T-cell (primary cell): ENCODE results near the gene GLCCI1. TPM values are rescaled to one million over a fixed set of nuclear protein-coding genes. Genes with fewer than 3 reads are reported as not detected.

Experiments
- ATAC-seq, 4 experiments: fragments of 200-7000 bp in 3 of 4; fragments of 150-1000 bp in 1 of 4; cut with Tn5 transposase; replicated peaks in 1 of 4; 1 replicate in 3 of 4; 2 replicates in 1 of 4; pipeline ENCODE4 v1.10.0; 2021; ENCODE audit warnings: moderate library complexity in 3 of 4, mild to moderate bottlenecking in 2 of 4, moderate number of reproducible peaks in 1 of 4
- CTCF ChIA-PET, 2 donors: fragments of 300-600 bp; sonication (Branson Sonifier 250); formaldehyde crosslinking; loops; one replicate each; lab custom pipeline; 2022; ENCODE audit warnings: antibody characterized with exemption in 2 of 2; lab: Charles Lee
- POLR2A ChIA-PET, 2 donors: fragments of 300-600 bp; sonication (Branson Sonifier 250); formaldehyde crosslinking; loops; one replicate each; lab custom pipeline; 2022; ENCODE audit warnings: antibody characterized with exemption in 2 of 2; lab: Charles Lee
- DNase-seq, 35 experiments: peaks; one replicate each; pipeline versions ENCODE4 v3.0.0 to v3.0.0-alpha.2; 2013 to 2023
- H3K27ac ChIP-seq: one replicate; pipeline ENCODE4 v1.5.1; 2013; ENCODE audit warnings: low read length
- H3K27me3 ChIP-seq, 2 experiments: replicated peaks in 1 of 2; 1 replicate in 1 of 2; 2 replicates in 1 of 2; pipeline versions ENCODE4 v1.6.1 to v1.7.0; 2013; ENCODE audit warnings: low read length in 1 of 2, mixed read lengths in 1 of 2; ENCODE audit not compliant: control insufficient read depth in 2 of 2, insufficient read depth in 2 of 2; ENCODE audit errors: extremely low read depth in 1 of 2
- H3K36me3 ChIP-seq, 2 donors: 1 replicate in 1 of 2; 2 replicates in 1 of 2; pipeline versions ENCODE4 v1.6.1 to v1.7.0; 2013; ENCODE audit warnings: low read length in 1 of 2; ENCODE audit not compliant: control insufficient read depth in 2 of 2, insufficient read depth in 1 of 2; ENCODE audit errors: extremely low read depth in 1 of 2
- H3K4me1 ChIP-seq, 2 experiments: 1 replicate in 1 of 2; 2 replicates in 1 of 2; pipeline versions ENCODE4 v1.6.1 to v1.7.0; 2013; ENCODE audit warnings: low read length in 2 of 2, mixed read lengths in 1 of 2; ENCODE audit not compliant: insufficient read depth in 2 of 2, control insufficient read depth in 1 of 2; ENCODE audit errors: extremely low read depth in 1 of 2
- H3K4me3 ChIP-seq, 2 donors: 1 replicate in 1 of 2; 2 replicates in 1 of 2; pipeline versions ENCODE4 v1.5.1 to v1.7.0; 2013; ENCODE audit warnings: mild to moderate bottlenecking in 2 of 2, low read length in 1 of 2, moderate library complexity in 1 of 2; ENCODE audit not compliant: control insufficient read depth in 1 of 2; ENCODE audit errors: extremely low read depth in 1 of 2
- H3K9me3 ChIP-seq: 2 replicates; pipeline ENCODE4 v1.7.0; 2013
- H3K27ac Mint-ChIP-seq, 2 donors: one replicate each; pipeline ENCODE4 v1.8.0; 2020 to 2021; ENCODE audit warnings: mild to moderate bottlenecking in 2 of 2, mixed read lengths in 2 of 2
- H3K27me3 Mint-ChIP-seq, 2 donors: one replicate each; pipeline ENCODE4 v1.8.0; 2021 to 2022; ENCODE audit warnings: mixed read lengths in 2 of 2
- H3K36me3 Mint-ChIP-seq: one replicate; pipeline ENCODE4 v1.8.0; 2021; ENCODE audit warnings: mixed read lengths
- H3K4me1 Mint-ChIP-seq, 3 donors: one replicate each; pipeline ENCODE4 v1.8.0; 2020 to 2022; ENCODE audit warnings: mixed read lengths in 3 of 3, mild to moderate bottlenecking in 1 of 3
- H3K4me3 Mint-ChIP-seq, 3 donors: one replicate each; pipeline ENCODE4 v1.8.0; 2020 to 2022; ENCODE audit warnings: mild to moderate bottlenecking in 3 of 3, mixed read lengths in 3 of 3, moderate library complexity in 3 of 3
- H3K9me3 Mint-ChIP-seq, 3 donors: one replicate each; pipeline ENCODE4 v1.8.0; 2020 to 2022; ENCODE audit warnings: mixed read lengths in 3 of 3
- WGBS: methylation state at CpG from one replicate; pipeline ENCODE4 v1.1.5; 2013; ENCODE audit warnings: missing lambda C conversion rate; ENCODE audit not compliant: insufficient coverage; 5-methylcytosine and 5-hydroxymethylcytosine counted together
- total RNA-seq, 35 experiments: library from RNA in 6 of 35; stranded (reverse) in 6 of 35; fragments of 120-200 nt in 1 of 35; gene quantifications; one replicate each; pipeline versions ENCODE4 v1.2.1 to v1.2.4 and lab custom pipeline; 2013 to 2026

The GLCCI1 gene
- total RNA-seq, 5 donors from 2014 or later (not counting 1 experiment from before 2014, with no cell fraction given), result 30.6 to 51.5 (median 38.0) TPM

- Mint-ChIP-seq H3K4me1 (peaks cover 18 to 26% (median 26%) of the 10 kb centered on the region in 3 donors), H3K9me3 (no peaks in the 10 kb centered on the region), H3K27ac (no peak overlapping the region), H3K4me3 (no peak overlapping the region), H3K36me3 (no peaks in the 10 kb centered on the region), H3K27me3 (no peaks in the 10 kb centered on the region)
- Histone ChIP-seq H3K9me3 (no peaks in the 10 kb centered on the region), H3K4me1 (peaks cover 4 to 24% of the 10 kb centered on the region in 2 experiments), H3K27ac (no peak overlapping the region), H3K36me3 (no peaks in the 10 kb centered on the region), H3K4me3 (no peak overlapping the region), H3K27me3 (no peaks in the 10 kb centered on the region)
- ATAC-seq (no peak), DNase-seq (no peak)
- WGBS, result no CpG with 5 or more reads among the region's 2 CpGs
- ChIA-PET POLR2A (no interaction called here), CTCF (no interaction called here)
Observed at GRCh38 chr7:7964691-7965090, 3.9 kb upstream of the GLCCI1 start.

- no peak overlapping the region for H3K27ac ChIP-seq
- Mint-ChIP-seq H3K9me3 (no peaks in the 10 kb centered on the region), H3K4me3 (no peak overlapping the region), H3K27me3 (no peaks in the 10 kb centered on the region), H3K4me1 (peaks cover 18 to 26% (median 26%) of the 10 kb centered on the region in 3 donors), H3K27ac (peak overlapping the region in 1 of 2 donors; percentile 74), H3K36me3 (no peaks in the 10 kb centered on the region)
- ChIA-PET CTCF (no interaction called here), POLR2A (interaction anchor here in 1 of 2 donors (0.5 to 1.1 kb wide), 2 partner anchors 16 to 325 kb away, joined by 3 to 5 read pairs; partner anchors contain the start of gene UMAD1)
- no peak overlapping the region for H3K4me3 ChIP-seq
- ATAC-seq (no peak), DNase-seq (no peak)
- H3K4me1 ChIP-seq, result peaks cover 4 to 24% of the 10 kb centered on the region in 2 experiments
- H3K36me3 ChIP-seq, result no peaks in the 10 kb centered on the region
- no peaks in the 10 kb centered on the region for H3K9me3 ChIP-seq
- 88% methylated on average over 1 of the region's 1 CpG for WGBS
- H3K27me3 ChIP-seq, result no peaks in the 10 kb centered on the region
Observed at GRCh38 chr7:7965301-7965700, 3.3 kb upstream of the GLCCI1 start.

- H3K4me3 Mint-ChIP-seq, result no peak overlapping the region
- H3K27ac Mint-ChIP-seq, result no peak overlapping the region
- no peak for ATAC-seq
- H3K27me3 ChIP-seq, result no peaks in the 10 kb centered on the region
- DNase-seq, result no peak
- no peaks in the 10 kb centered on the region for H3K27me3 Mint-ChIP-seq
- peaks cover 18 to 26% (median 26%) of the 10 kb centered on the region in 3 donors for H3K4me1 Mint-ChIP-seq
- H3K4me3 ChIP-seq, result no peak overlapping the region
- CTCF ChIA-PET, result interaction anchor here in 1 of 2 donors (0.6 to 1.4 kb wide), 4 partner anchors 16 to 224 kb away, joined by 3 to 4 read pairs (median 4); no protein-coding TSS in a partner anchor
- POLR2A ChIA-PET, result interaction anchor here (0.5 to 1.2 kb wide), 4 partner anchors 12 to 380 kb away, joined by 3 to 6 read pairs (median 5); partner anchors contain the start of gene UMAD1 (in 1 of the 2)
- no peak overlapping the region for H3K27ac ChIP-seq
- no peaks in the 10 kb centered on the region for H3K9me3 Mint-ChIP-seq
- WGBS, result no CpG with 5 or more reads among the region's 3 CpGs
- H3K36me3 ChIP-seq, result no peaks in the 10 kb centered on the region
- no peaks in the 10 kb centered on the region for H3K36me3 Mint-ChIP-seq
- peaks cover 4 to 31% of the 10 kb centered on the region in 2 experiments for H3K4me1 ChIP-seq
- H3K9me3 ChIP-seq, result no peaks in the 10 kb centered on the region
Observed at GRCh38 chr7:7966141-7966734, 2.4 kb upstream of the GLCCI1 start.

- Histone ChIP-seq H3K9me3 (no peaks in the 10 kb centered on the region), H3K4me3 (peak overlapping the region; percentile 76 to 86), H3K27me3 (no peaks in the 10 kb centered on the region), H3K27ac (peak overlapping the region; percentile 82), H3K4me1 (peaks cover 8 to 47% of the 10 kb centered on the region in 2 experiments), H3K36me3 (no peaks in the 10 kb centered on the region)
- H3K36me3 Mint-ChIP-seq, result no peaks in the 10 kb centered on the region
- DNase-seq, result no peak
- H3K4me1 Mint-ChIP-seq, result peaks cover 21 to 29% (median 28%) of the 10 kb centered on the region in 3 donors
- H3K9me3 Mint-ChIP-seq, result no peaks in the 10 kb centered on the region
- CTCF ChIA-PET, result interaction anchor here (1.0 to 1.5 kb wide), 5 partner anchors 9 to 287 kb away, joined by 3 to 4 read pairs (median 3); no protein-coding TSS in a partner anchor
- POLR2A ChIA-PET, result interaction anchor here in 1 of 2 donors (1.4 to 1.9 kb wide), 3 partner anchors 23 to 328 kb away, joined by 6 to 11 read pairs (median 8); partner anchors contain the start of gene UMAD1
- no peaks in the 10 kb centered on the region for H3K27me3 Mint-ChIP-seq
- 0% methylated on average over 10 of the region's 14 CpGs for WGBS
- no peak for ATAC-seq
- H3K4me3 Mint-ChIP-seq, result peak overlapping the region in 2 of 3 donors; percentile 89 to 92
- peak overlapping the region; percentile 90 to 92 for H3K27ac Mint-ChIP-seq
Observed at GRCh38 chr7:7967886-7968543, 581 bp upstream of the GLCCI1 start.

- Histone ChIP-seq H3K4me3 (peak overlapping the region; percentile 86 to 98), H3K27me3 (no peaks in the 10 kb centered on the region), H3K36me3 (no peaks in the 10 kb centered on the region), H3K27ac (peak overlapping the region; percentile 78), H3K9me3 (no peaks in the 10 kb centered on the region), H3K4me1 (peaks cover 8 to 51% of the 10 kb centered on the region in 2 experiments)
- ATAC-seq (peak; percentile 5 to 20 (median 13)), DNase-seq (peak; percentile 8 to 65 (median 37))
- Mint-ChIP-seq H3K9me3 (no peaks in the 10 kb centered on the region), H3K36me3 (no peaks in the 10 kb centered on the region), H3K27ac (peak overlapping the region; percentile 66 to 71), H3K4me1 (peaks cover 28 to 37% (median 33%) of the 10 kb centered on the region in 3 donors), H3K27me3 (no peaks in the 10 kb centered on the region), H3K4me3 (peak overlapping the region in 2 of 3 donors; percentile 89 to 92)
- WGBS, result under 1% methylated on average over 75 of the region's 98 CpGs
- CTCF ChIA-PET, result interaction anchor here (0.6 to 2.8 kb wide), 9 partner anchors 10 to 289 kb away, joined by 3 to 13 read pairs (median 5); no protein-coding TSS in a partner anchor
- POLR2A ChIA-PET, result interaction anchor here in 1 of 2 donors (0.7 to 1.4 kb wide), 8 partner anchors 9 to 202 kb away, joined by 3 to 7 read pairs (median 4); no protein-coding TSS in a partner anchor
Observed at GRCh38 chr7:7969306-7970236, 975 bp downstream of the GLCCI1 start.
